Neutrophil (primary cell): ENCODE results near the gene IL7R.

Experiments used
- H3K27ac ChIP-seq: fragments of 200-600 bp; sonication (generic); 2 replicates; pipeline ENCODE4 v1.5.1; 2016; ENCODE audit warnings: mild to moderate bottlenecking, moderate library complexity
- H3K27me3 ChIP-seq: fragments of 200-600 bp; sonication (generic); 2 replicates; pipeline ENCODE4 v1.6.0; 2016; ENCODE audit warnings: mild to moderate bottlenecking
- H3K36me3 ChIP-seq: fragments of 200-600 bp; sonication (generic); 2 replicates; pipeline ENCODE4 v1.5.1; 2017
- H3K4me1 ChIP-seq, 2 experiments: fragments of 200-600 bp in 1 of 2; sonication (generic) in 1 of 2; 1 replicate in 1 of 2; 2 replicates in 1 of 2; pipeline versions ENCODE4 v1.5.1 to v1.6.1; 2013 to 2016; ENCODE audit warnings: low read depth in 1 of 2, low read length in 1 of 2, mild to moderate bottlenecking in 1 of 2, moderate library complexity in 1 of 2; ENCODE audit not compliant: control insufficient read depth in 1 of 2, insufficient read depth in 1 of 2
- H3K4me3 ChIP-seq, 2 experiments: fragments of 200-600 bp in 1 of 2; sonication (generic) in 1 of 2; 1 replicate in 1 of 2; 2 replicates in 1 of 2; pipeline ENCODE4 v1.5.1; 2013 to 2016; ENCODE audit warnings: low read depth in 1 of 2, low read length in 1 of 2, mild to moderate bottlenecking in 1 of 2, moderate library complexity in 1 of 2
- H3K9me3 ChIP-seq: fragments of 200-600 bp; sonication (generic); 2 replicates; pipeline ENCODE4 v1.5.1; 2016
- TF ChIP-seq, protein P1 (sequence below): fragments of 200-600 bp; sonication (generic); IDR thresholded peaks from 2 replicates; pipeline ENCODE4 v1.5.1; 2016; ENCODE audit warnings: antibody characterized with exemption

Gene IL7R

DNA sequence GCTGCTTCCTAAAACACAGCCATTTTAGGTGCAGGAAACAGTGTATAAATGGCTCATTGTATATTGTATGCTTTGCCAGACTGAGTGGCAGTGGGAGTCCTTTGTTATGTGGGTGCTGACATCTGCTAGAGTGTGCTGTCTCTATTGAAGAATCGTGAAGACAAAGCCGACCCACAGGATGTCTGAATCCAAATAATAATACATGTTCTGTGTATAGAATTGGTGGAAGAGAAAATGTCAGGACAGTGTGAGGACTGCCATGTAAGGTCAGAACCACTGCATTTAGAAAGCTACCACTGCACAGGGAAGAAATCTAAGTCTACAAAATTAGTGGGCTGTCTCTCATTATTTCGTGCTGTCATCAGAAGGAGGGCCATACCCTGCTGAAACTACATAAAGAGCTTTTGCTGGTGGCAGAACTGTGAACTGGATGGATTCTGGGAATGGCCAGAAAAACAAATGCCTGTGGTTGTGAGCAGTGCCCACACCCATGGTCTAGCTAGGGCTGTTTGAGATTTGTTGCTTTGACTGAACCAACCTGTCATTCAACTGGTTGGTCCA lies 2.5 kb downstream of the IL7R start:
- TF ChIP-seq, protein P1, sequence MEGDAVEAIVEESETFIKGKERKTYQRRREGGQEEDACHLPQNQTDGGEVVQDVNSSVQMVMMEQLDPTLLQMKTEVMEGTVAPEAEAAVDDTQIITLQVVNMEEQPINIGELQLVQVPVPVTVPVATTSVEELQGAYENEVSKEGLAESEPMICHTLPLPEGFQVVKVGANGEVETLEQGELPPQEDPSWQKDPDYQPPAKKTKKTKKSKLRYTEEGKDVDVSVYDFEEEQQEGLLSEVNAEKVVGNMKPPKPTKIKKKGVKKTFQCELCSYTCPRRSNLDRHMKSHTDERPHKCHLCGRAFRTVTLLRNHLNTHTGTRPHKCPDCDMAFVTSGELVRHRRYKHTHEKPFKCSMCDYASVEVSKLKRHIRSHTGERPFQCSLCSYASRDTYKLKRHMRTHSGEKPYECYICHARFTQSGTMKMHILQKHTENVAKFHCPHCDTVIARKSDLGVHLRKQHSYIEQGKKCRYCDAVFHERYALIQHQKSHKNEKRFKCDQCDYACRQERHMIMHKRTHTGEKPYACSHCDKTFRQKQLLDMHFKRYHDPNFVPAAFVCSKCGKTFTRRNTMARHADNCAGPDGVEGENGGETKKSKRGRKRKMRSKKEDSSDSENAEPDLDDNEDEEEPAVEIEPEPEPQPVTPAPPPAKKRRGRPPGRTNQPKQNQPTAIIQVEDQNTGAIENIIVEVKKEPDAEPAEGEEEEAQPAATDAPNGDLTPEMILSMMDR, result no peak
- H3K4me1 ChIP-seq, result no peaks in the 10 kb centered on the region
- no peak overlapping the region for H3K27ac ChIP-seq
- no peak overlapping the region for H3K4me3 ChIP-seq
- H3K36me3 ChIP-seq, result no peaks in the 10 kb centered on the region
- H3K9me3 ChIP-seq, result no peaks in the 10 kb centered on the region
- no peaks in the 10 kb centered on the region for H3K27me3 ChIP-seq

DNA sequence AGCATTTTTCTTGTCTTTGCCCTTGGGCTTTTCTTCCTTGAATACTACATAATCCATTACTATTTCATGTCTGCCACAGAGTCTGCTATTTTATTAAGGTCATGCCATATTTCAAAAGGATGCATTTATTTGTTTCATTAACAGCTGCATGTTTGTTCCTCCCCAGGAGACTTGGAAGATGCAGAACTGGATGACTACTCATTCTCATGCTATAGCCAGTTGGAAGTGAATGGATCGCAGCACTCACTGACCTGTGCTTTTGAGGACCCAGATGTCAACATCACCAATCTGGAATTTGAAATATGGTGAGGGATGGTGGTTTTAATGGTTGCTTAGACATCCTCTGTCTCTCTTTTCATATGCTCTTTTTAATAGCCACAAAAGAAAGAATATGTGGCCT lies 4.0 kb downstream of the IL7R start:
- H3K36me3 ChIP-seq, result no peaks in the 10 kb centered on the region
- no peak overlapping the region for H3K27ac ChIP-seq
- H3K27me3 ChIP-seq, result no peaks in the 10 kb centered on the region
- TF ChIP-seq, protein P1, result no peak
- no peaks in the 10 kb centered on the region for H3K4me1 ChIP-seq
- H3K9me3 ChIP-seq, result no peaks in the 10 kb centered on the region
- no peak overlapping the region for H3K4me3 ChIP-seq

DNA sequence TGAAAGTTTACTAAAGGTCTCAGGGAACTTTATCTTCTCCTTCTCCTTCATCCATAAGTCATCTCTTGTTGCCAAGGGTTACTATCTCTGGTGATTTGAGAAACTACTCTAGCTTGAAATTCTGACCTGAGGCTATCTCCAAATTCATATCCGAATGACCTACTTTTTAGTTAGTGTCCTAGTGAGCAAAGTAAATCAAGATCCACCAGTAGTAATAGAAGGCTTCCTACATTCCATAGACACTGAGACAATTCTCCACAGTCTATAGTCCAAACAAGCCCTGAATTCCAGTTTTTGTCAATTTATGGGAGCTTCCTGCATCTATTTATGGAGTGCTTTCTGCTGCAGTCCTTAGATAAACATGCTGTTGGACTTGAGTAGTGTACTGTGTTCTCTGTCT lies 5.0 kb downstream of the IL7R start:
- no peaks in the 10 kb centered on the region for H3K4me1 ChIP-seq
- H3K4me3 ChIP-seq, result no peak overlapping the region
- TF ChIP-seq, protein P1, result no peak
- no peaks in the 10 kb centered on the region for H3K36me3 ChIP-seq
- no peaks in the 10 kb centered on the region for H3K27me3 ChIP-seq
- no peak overlapping the region for H3K27ac ChIP-seq
- H3K9me3 ChIP-seq, result no peaks in the 10 kb centered on the region

DNA sequence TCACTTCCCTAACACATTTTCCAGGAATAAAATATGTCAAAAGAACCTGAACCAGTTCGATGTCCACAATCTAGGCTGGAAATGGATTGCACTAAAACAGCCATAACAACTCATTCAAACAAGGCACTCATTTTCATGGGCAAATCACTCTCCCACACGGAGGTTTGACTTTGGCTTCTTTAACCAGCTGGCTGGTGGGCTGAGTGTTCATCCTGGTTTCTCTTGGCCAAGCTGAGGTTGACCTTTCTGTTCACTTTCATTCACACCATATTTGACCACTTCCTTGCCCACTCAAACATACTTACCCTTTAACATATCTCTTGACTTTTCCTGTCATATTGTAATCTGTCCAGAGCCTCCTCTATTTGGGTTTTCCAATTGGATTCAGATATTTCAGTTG lies 5.4 kb downstream of the IL7R start:
- TF ChIP-seq, protein P1, result no peak
- H3K9me3 ChIP-seq, result no peaks in the 10 kb centered on the region
- H3K36me3 ChIP-seq, result no peaks in the 10 kb centered on the region
- no peak overlapping the region for H3K4me3 ChIP-seq
- no peaks in the 10 kb centered on the region for H3K27me3 ChIP-seq
- no peaks in the 10 kb centered on the region for H3K4me1 ChIP-seq
- H3K27ac ChIP-seq, result no peak overlapping the region

DNA sequence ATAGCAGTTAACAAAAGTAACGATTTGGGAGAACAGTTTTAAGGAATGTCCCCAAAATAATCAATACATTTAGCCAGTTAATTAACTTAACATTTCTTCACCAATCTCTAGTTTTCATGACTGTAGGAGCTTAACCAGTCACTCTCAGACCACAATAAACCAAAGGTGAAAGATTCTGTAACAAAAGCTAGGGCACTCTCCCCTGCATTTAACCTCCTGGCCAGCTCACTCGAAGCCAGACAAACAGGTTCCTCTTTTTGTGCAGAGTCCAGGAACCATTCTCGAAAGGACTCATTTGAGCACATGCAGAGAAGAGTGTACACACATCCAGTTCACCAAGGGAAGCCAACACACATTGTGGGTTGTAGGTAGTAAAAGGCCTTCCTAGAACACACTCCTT lies 6.5 kb downstream of the IL7R start:
- H3K4me1 ChIP-seq, result no peaks in the 10 kb centered on the region
- H3K27me3 ChIP-seq, result no peaks in the 10 kb centered on the region
- TF ChIP-seq, protein P1, result no peak
- no peak overlapping the region for H3K4me3 ChIP-seq
- H3K36me3 ChIP-seq, result no peaks in the 10 kb centered on the region
- no peaks in the 10 kb centered on the region for H3K9me3 ChIP-seq
- no peak overlapping the region for H3K27ac ChIP-seq

DNA sequence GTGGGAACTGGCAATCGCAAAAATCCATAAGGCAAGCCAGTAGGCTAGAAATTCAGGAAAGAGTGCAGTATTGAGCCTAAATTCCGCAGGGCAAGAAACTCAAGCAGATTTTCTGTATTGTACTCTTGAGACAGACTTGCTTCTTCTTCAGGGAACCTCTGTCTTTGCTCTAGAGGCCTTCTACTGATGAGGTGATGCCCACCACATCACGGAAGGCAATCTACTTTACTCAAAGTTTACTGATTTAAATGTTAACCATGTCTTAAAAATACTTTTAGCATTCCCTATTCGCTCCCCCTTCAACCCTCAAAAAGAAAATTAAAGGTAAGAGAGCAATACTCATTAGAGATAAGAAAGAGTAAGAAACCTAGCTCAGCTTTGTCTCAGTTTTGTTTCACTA lies 11.3 kb downstream of the IL7R start:
- Histone ChIP-seq H3K27ac (no peak overlapping the region), H3K9me3 (no peaks in the 10 kb centered on the region), H3K4me3 (no peak overlapping the region), H3K27me3 (no peaks in the 10 kb centered on the region), H3K36me3 (no peaks in the 10 kb centered on the region), H3K4me1 (no peaks in the 10 kb centered on the region)
- TF ChIP-seq, protein P1, result no peak
